Activated CD4-positive, alpha-beta T cell treated with anti-CD3 and anti-CD28 coated beads, Interleukin-2, amount 50 U/mL, for 4 hours (primary cell): Measurements from ENCODE around the gene RAP1GDS1.
"Not testable (repeated sequence)": the region's sequence is repeated elsewhere in the genome, so short reads cannot be mapped to it uniquely, and the experiment has no call there.

Source experiments
- DNase-seq, 2 experiments: peaks; one replicate each; pipeline ENCODE4 v3.0.0-alpha.2; 2020

RAP1GDS1 gene

DNA sequence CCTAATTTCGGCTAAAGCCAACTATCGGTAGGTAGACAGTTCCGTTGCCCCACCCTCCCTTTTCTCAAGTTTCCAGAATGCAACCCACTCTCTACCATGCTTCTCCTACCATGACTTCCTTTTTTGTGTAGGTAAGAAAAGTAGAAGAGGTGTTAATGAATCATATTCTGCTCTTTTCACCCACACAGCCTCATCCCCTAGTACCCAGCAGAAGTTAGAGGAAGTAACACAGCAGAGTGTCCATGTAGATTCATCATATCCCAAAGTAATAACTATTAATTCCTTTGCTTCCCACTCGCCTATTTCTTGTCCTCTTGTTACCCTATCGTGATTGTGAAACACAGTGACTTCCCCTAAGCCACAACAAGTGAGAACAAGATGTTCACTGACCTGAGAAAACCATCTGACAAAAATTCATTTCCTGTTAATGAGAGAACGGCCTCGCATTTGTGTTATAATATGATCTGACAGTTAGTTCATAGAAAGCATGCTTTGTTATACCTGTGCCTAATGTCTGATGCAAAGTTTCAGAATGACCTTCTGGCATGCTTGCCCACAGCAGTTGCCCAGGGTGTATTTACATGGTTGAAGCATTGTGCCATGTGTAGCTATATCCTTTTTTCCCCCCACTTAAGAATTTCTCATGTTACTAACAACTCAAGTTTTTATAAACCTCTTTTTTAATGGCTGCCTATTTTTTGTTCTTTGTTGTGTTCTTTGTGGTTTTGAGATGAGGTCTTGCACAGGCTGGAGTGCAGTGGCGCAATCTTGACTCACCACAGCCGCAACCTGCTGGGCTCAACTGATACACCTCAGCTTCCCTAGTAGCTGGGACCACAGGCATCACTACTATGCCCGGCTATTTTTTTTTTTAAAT lies 185.6 kb downstream of the RAP1GDS1 start:
- peak; percentile 39 to 56 for DNase-seq

DNA sequence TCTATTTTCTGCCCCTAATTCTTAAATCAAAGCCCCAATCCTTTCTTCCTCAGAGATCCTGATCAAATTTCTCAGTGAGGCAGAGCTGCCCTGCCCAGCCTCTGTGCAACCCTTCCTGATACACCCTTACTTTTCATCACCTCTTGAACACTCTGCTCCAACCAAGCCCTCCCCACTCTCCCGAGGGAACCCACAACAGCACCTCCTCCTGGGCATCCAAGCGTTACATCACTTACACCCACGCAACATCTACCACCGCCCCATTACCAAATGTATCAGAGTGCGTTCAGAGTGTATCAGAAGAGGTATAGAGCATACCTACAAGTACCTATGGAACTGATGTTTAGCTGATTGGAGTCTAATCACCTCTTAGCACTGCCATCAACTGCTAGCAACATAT lies 186.5 kb downstream of the RAP1GDS1 start:
- DNase-seq = no peak

DNA sequence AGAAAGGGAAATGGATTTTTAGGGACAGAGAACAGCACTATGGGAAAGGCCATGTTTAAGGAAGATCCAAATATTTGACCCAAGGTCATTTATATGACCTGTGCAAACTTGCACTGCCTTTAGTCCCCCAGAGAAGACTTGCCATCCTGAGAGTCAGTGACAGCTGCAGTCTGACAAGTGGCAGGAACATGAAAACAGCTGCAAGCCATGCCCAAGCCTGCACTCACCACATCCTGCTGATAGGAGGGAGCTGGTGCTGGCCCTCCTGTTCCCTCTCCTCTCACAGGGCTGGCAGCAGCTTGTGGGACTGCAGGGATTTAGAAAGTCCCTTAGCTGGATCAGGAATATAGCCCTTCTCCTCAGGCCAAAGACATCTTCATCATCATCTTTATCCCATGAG lies 187.7 kb downstream of the RAP1GDS1 start:
- DNase-seq = no peak

GRCh38 chr4:98452091-98452490 lies 190.9 kb downstream of the RAP1GDS1 start:
- DNase-seq = no peak

- DNase-seq = not testable (repeated sequence)
Observed at GRCh38 chr4:98457422-98457821, 196.2 kb downstream of the RAP1GDS1 start.

- DNase-seq = not testable (repeated sequence)
Observed at GRCh38 chr4:98461121-98461865, 200.1 kb downstream of the RAP1GDS1 start.

DNA sequence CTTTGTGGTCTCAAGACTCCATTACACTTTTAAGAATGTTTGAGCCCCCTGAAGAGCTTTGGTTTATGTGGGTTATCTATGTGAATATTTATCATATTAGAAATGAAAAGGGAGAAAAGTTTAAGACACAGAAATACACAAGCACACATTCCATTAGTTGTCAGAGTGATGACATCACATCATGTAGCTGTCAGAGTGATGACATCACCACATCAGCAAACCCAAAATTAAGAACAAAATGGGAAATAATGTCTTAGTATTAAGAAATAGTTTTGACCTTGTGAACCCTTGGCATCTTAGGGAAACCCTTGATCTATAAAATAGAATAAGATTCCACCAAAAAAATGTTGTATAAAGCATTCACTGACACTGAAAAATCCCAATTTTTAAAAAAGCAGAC lies 201.3 kb downstream of the RAP1GDS1 start:
- DNase-seq = no peak

- DNase-seq = no peak
Observed at GRCh38 chr4:98466868-98467599, 205.8 kb downstream of the RAP1GDS1 start.

DNA sequence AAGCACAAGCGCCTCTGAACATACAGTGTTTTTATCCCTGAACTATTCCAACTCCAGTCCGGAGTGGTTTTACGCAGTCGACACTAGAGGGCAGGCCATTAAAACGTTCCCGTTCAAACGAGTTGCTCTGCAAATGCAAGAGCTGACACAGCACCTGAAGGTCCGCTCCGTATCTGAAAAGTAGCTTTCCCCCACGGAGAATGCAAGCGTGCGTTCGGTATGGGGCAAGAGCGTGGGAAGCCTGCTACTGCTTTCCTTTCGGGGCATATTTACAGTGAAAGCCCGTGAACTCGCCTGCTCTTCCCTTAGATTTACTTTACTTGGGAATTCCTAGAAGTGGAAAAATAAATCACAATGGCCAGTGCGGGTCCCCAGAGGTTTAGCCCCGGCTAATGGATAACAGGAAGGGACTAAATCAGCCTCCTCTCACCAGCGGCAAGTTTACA lies 206.5 kb downstream of the RAP1GDS1 start:
- peak; percentile 65 to 74 for DNase-seq

- DNase-seq = no peak
Observed at GRCh38 chr4:98468709-98469108, 207.5 kb downstream of the RAP1GDS1 start.

- DNase-seq = no peak
Observed at GRCh38 chr4:98469771-98470170, 208.6 kb downstream of the RAP1GDS1 start.

DNA sequence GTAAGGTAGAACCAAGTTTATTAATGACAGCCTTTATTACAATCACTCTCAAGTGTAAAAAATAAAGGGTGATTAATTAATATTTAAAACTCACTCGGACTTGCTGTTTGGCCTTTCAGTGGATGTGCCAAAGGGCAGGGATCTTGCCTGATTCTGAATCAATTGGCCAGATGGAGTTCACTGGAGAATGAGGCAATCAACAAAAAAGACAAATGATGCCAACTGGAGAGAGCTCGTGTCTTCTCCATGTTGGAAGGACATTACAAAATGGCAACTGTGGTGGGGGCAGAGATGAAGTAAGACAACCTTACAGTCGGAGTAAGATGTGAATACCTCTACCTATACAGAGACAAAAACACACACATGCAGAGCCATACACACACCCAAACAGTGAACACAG lies 209.2 kb downstream of the RAP1GDS1 start:
- DNase-seq = no peak

GRCh38 chr4:98470831-98471230 lies 209.6 kb downstream of the RAP1GDS1 start:
- no peak for DNase-seq

GRCh38 chr4:98473046-98473445 lies 211.9 kb downstream of the RAP1GDS1 start:
- no peak for DNase-seq

GRCh38 chr4:98474408-98474844 lies 213.2 kb downstream of the RAP1GDS1 start:
- DNase-seq = no peak

- no peak for DNase-seq
Observed at GRCh38 chr4:98476891-98477290, 215.7 kb downstream of the RAP1GDS1 start.

GRCh38 chr4:98479590-98479989 lies 218.4 kb downstream of the RAP1GDS1 start:
- DNase-seq = not testable (repeated sequence)

- DNase-seq = no peak
Observed at GRCh38 chr4:98480535-98480934, 219.4 kb downstream of the RAP1GDS1 start.

DNA sequence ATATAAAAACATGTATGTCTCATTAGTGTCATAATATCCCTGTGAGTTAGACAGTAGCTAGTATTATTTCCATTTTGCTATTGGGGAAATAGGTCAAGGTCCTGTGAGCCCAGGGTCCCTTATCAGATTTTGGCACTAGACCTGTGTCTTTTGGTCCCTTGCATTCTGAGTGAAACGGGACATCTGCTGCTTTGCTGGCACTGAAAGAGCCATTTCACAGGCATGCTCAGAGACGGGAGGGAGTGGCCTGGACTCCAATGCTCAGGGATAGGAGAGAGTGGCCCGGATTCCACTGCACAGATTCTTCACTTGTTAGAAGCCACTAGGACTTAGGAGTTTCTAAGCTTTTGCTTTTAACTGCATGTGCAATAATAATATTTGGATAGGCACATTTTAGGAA lies 220.0 kb downstream of the RAP1GDS1 start:
- no peak for DNase-seq

DNA sequence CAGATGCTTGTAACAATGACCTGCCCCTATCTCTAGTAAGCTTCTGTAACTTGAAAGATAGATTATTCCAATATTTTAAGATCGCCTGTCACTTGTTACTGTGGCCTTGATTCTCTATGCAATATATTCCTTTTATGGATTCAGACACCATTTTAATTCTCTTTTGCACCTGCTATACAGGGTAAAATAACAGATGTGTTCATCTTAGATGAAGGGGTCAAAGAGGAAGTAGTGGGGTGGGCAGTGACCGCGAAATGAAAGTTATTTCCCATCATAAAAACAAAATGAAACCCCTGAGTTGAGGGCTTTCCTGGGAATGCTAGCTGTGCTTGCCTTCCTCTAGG lies 221.3 kb downstream of the RAP1GDS1 start:
- DNase-seq = no peak

GRCh38 chr4:98482847-98483806 lies 221.9 kb downstream of the RAP1GDS1 start:
- peak; percentile 11 to 20 for DNase-seq

- no peak for DNase-seq
Observed at GRCh38 chr4:98484031-98484430, 222.8 kb downstream of the RAP1GDS1 start.
